Spleen (tissue), 7 donors: ENCODE measurements around the gene TMEM183A.
"Not testable (repeated sequence)": the region's sequence is repeated elsewhere in the genome, so short reads cannot be mapped to it uniquely, and the experiment has no call there.

Experiments
- CTCF ChIP-seq, 11 experiments: fragments of 200-600 bp in 7 of 11; fragments of 450-650 bp in 4 of 11; sonication (generic) in 4 of 11; IDR thresholded peaks in 8 of 11; conservative IDR thresholded peaks in 3 of 11; 1 replicate in 7 of 11; 2 replicates in 4 of 11; pipeline versions ENCODE4 v1.4.0 to v1.8.0; 2016 to 2021; ENCODE audit warnings: antibody characterized with exemption in 11 of 11, inconsistent platforms in 4 of 11, mild to moderate bottlenecking in 1 of 11
- POLR2AphosphoS5 ChIP-seq, 3 donors: sonication (generic); formaldehyde crosslinking; IDR thresholded peaks; one replicate each; pipeline ENCODE4 v1.5.1; 2017; ENCODE audit warnings: antibody characterized with exemption in 3 of 3
- donor health status: DM: no; HTN: no; CAD: no; lungs with moderate emphysema.
- donor health status: DM: no; HTN: no; CAD: no.
- donor health status: DM: no; HTN: no; CAD: no.

- TF ChIP-seq CTCF (IDR thresholded peaks at IDR 0.05 in 8 of 11, conservative IDR thresholded peaks at IDR 0.05 in 3 of 11); POLR2AphosphoS5 (IDR thresholded peaks at IDR 0.05): not testable (repeated sequence)
These were observed 15.7 kb downstream of the TMEM183A start for GRCh38 chr1:203022855-203023254.
